ENCODE measurements around the gene SLC10A3. TPM values are rescaled to one million over a fixed set of nuclear protein-coding genes. Genes with fewer than 3 reads are reported as not detected.
A peak's percentile ranks its signal among the peaks of the same experiment; 100 is the strongest.

SLC10A3 gene
- total and polyA plus RNA-seq, 7 donors = 7.2 to 39.8 (median 15.7) TPM

DNA sequence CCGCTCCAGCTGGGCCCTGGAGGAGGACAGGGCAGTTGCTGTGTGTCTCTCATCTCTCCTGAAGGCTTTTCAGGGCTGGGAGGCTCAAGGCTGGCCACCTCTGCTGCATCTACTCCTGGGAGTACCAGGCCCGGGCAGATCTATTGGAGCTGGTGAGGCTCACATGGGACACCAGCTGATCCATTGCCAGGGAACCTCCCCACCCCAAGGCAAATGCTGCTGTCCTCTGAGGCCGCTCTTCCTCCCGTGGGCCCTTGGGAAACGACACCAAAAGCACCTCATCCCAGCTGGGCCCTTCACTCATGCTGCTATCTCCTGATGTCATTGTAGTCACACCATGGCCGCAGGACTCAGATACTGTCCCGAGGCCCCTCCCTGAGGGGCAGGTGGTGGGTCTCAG, 7.6 kb downstream of the SLC10A3 start:
- TF ChIP-seq, protein P1, sequence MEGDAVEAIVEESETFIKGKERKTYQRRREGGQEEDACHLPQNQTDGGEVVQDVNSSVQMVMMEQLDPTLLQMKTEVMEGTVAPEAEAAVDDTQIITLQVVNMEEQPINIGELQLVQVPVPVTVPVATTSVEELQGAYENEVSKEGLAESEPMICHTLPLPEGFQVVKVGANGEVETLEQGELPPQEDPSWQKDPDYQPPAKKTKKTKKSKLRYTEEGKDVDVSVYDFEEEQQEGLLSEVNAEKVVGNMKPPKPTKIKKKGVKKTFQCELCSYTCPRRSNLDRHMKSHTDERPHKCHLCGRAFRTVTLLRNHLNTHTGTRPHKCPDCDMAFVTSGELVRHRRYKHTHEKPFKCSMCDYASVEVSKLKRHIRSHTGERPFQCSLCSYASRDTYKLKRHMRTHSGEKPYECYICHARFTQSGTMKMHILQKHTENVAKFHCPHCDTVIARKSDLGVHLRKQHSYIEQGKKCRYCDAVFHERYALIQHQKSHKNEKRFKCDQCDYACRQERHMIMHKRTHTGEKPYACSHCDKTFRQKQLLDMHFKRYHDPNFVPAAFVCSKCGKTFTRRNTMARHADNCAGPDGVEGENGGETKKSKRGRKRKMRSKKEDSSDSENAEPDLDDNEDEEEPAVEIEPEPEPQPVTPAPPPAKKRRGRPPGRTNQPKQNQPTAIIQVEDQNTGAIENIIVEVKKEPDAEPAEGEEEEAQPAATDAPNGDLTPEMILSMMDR (IDR thresholded peaks at IDR 0.05) = no peak
- H3K4me3 ChIP-seq = no peak overlapping the region
- intact Hi-C loops (cut with DNase I) = no loop called here
- peaks cover 2 to 6% of the 10 kb centered on the region in 2 donors for H3K36me3 ChIP-seq (ENCODE audit: insufficient read depth in 1 of 2, low read depth in 1 of 2)
- no peaks in the 10 kb centered on the region for H3K9me3 ChIP-seq
- H3K27ac ChIP-seq = peak overlapping the region; percentile 23
- 64 to 74% (median 69%) methylated on average over 7 of the region's 7 CpGs for WGBS, 3 donors
- ATAC-seq (no peak), DNase-seq (no peak)
- no peaks in the 10 kb centered on the region for H3K27me3 ChIP-seq (ENCODE audit: insufficient read depth in 3 of 3, low read length in 2 of 3)
- H3K4me1 ChIP-seq = peaks cover 10% of the 10 kb centered on the region

DNA sequence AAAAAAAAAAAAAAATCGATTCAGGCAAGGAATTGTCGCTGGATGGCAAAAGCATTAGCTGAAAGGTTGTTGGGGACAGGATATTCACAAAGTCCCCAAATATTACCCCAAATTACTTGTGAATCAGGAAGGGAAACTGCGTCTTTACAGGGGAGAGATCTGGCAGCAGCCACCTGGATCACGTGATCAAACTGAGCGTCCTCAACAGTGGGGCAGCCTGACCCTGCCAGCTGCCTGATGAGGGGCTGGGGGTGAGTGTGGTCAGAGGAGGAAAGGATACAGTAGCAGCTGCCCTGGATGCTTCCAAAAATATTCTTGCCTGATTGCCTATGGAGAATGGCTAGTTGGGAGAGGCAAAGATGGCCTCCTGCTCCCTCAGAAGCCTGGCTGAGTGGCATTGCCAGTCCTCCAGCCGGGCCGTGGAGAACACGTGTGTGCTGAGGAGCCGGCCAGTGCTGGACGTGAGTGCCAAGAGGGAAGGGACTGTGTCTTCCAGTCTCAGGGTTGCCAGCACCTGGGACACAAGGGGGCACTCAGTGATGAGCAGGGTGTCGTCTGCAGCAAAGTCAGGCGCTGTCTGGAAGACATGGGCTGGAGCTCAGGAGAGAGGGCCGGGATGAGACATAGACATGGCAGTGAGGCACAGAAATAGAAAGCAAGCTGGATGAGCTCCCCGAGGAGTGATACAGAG, 8.4 kb downstream of the SLC10A3 start:
- no peaks in the 10 kb centered on the region for H3K27me3 ChIP-seq (ENCODE audit: insufficient read depth in 3 of 3, low read length in 2 of 3)
- H3K4me1 ChIP-seq = peaks cover 10% of the 10 kb centered on the region
- H3K9me3 ChIP-seq = no peaks in the 10 kb centered on the region
- peak overlapping the region; percentile 15 for H3K27ac ChIP-seq
- peak in 1 of 2 donors; percentile 51 for DNase-seq
- intact Hi-C loops (cut with DNase I) = no loop called here
- TF ChIP-seq, protein P1 (IDR thresholded peaks at IDR 0.05) = no peak
- H3K4me3 ChIP-seq = no peak overlapping the region
- WGBS, 3 donors = 45 to 54% (median 52%) methylated on average over 13 to 14 of the region's 14 CpGs
- peaks cover 2 to 3% of the 10 kb centered on the region in 2 donors for H3K36me3 ChIP-seq (ENCODE audit: insufficient read depth in 1 of 2, low read depth in 1 of 2)
- ATAC-seq = no peak

DNA sequence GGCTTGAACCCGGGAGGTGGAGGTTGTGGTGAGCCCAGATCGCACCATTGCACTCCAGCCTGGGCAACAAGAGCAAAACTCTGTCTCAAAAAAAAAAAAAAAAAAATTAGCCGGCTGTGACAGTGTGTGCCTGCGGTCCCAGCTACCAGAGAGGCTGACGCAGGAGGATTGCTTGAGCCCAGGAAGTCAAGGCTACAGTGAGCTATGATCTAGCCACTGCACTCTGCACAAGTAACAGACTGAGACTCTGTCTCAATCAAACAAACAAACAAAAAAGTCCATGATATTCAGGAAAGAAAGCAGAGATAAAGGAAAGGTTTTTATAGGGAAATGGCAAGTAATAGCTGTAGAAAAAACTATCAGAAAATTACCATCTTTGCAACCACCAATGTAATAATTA, 9.2 kb downstream of the SLC10A3 start:
- Histone ChIP-seq H3K27ac (no peak overlapping the region), H3K9me3 (no peaks in the 10 kb centered on the region), H3K36me3 (ENCODE audit: insufficient read depth in 1 of 2, low read depth in 1 of 2) (peaks cover 2 to 3% of the 10 kb centered on the region in 2 donors), H3K4me1 (peaks cover 10% of the 10 kb centered on the region), H3K4me3 (no peak overlapping the region), H3K27me3 (ENCODE audit: insufficient read depth in 3 of 3, low read length in 2 of 3) (no peaks in the 10 kb centered on the region)
- no peak for DNase-seq
- TF ChIP-seq, protein P1 (IDR thresholded peaks at IDR 0.05) = no peak
- no peak for ATAC-seq
- 79 to 97% (median 83%) methylated on average over 5 of the region's 5 CpGs for WGBS, 3 donors
- intact Hi-C loops (cut with DNase I) = no loop called here

DNA sequence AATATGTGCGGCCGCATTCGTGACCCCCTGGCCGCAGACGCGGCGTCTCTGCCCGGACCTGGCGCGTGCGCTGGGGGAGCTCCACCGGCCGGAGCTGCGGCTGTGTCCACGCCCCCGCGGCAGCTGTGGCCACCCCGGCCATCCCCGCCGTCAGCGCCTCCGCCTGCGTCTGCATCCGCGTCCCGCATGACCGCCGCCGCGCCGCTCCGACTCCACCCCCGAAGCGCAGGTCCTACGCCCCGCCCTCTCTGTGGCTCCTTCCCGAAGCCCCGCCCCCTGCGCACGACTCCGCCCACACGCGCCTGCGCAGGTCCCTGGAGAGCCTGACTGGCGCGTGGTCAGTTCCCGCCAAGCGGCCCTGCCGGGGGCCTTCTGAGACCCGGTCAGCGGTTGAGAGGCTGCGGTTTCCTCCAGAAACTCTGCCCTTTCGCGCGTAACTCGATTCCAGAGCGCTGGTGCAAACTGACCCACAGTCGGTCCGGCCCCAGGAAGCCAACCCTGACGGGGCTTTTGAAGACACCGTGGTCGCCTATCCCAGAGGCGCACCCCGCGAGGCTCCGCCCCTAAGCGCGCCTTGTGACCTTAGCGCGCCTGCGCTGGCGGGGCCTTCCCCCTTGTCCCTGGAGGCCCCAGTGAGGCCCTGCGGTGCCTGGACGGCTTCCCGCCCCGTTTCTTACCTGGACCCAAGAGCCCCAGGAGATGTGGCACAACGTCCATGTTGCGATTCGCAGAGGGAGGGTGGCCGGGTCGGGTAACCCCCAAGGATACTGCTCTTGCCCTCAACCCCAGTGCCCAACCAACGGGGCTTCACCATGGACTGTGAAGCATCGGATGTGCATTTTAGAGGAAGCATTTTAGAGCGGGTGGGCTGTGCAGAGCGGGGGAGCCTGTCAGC, 11.5 kb downstream of the SLC10A3 start, which contains the start of gene LAGE3:
Gene LAGE3, minus strand, starts transcription at position 554 of the 895 bp plus-strand sequence. Its CDS starts 366 bp downstream, at position 188.
- DNase-seq (peak; percentile 92 to 97), ATAC-seq (peak; percentile 94 to 95 (median 94))
- Histone ChIP-seq H3K36me3 (ENCODE audit: insufficient read depth in 1 of 2, low read depth in 1 of 2) (peaks cover 0 to 1% of the 10 kb centered on the region in 2 donors), H3K4me3 (peak within 1 kb of the TSS; percentile 64), H3K9me3 (no peaks in the 10 kb centered on the region), H3K27me3 (ENCODE audit: insufficient read depth in 3 of 3, low read length in 2 of 3) (no peaks in the 10 kb centered on the region), H3K4me1 (peaks cover 3% of the 10 kb centered on the region), H3K27ac (peak within 1 kb of the TSS; percentile 90)
- TF ChIP-seq, protein P1 (IDR thresholded peaks at IDR 0.05) = no peak
- intact Hi-C loops (cut with DNase I) = no loop called here
- WGBS, 3 donors = 2 to 41% (median 6%) methylated on average over 24 to 85 of the region's 85 CpGs

Measured in psoas muscle (tissue), 8 donors.